Colonic mucosa (tissue), 4 donors: ENCODE measurements around the gene ENOPH1. TPM values are rescaled to one million over a fixed set of nuclear protein-coding genes. Genes with fewer than 3 reads are reported as not detected.
"Not testable (repeated sequence)": the region's sequence is repeated elsewhere in the genome, so short reads cannot be mapped to it uniquely, and the experiment has no call there.

Experiments used
- DNase-seq: peaks from one replicate; pipeline ENCODE4 v3.0.0-alpha.2; 2020
- H3K27ac ChIP-seq: fragments of 200-600 bp; one replicate; pipeline ENCODE4 v1.8.0; 2021
- H3K27me3 ChIP-seq: fragments of 200-600 bp; one replicate; pipeline ENCODE4 v1.8.0; 2021
- H3K36me3 ChIP-seq: fragments of 200-600 bp; one replicate; pipeline ENCODE4 v1.8.0; 2021
- H3K4me1 ChIP-seq: fragments of 200-600 bp; one replicate; pipeline ENCODE4 v1.8.0; 2021; ENCODE audit warnings: mild to moderate bottlenecking
- H3K4me3 ChIP-seq: fragments of 200-600 bp; one replicate; pipeline ENCODE4 v1.8.0; 2021
- H3K9ac ChIP-seq, 2 donors: one replicate each; pipeline ENCODE4 v1.7.0; 2013; ENCODE audit warnings: control low read depth in 2 of 2, low read depth in 2 of 2, low read length in 2 of 2
- H3K9me3 ChIP-seq: fragments of 200-600 bp; one replicate; pipeline ENCODE4 v1.8.0; 2021
- CTCF ChIP-seq: fragments of 200-600 bp; IDR thresholded peaks from one replicate; pipeline ENCODE4 v1.8.0; 2022; ENCODE audit warnings: antibody characterized with exemption, mild to moderate bottlenecking
- intact Hi-C: fragments of 100-400 bp; cut with DNase I; formaldehyde crosslinking; loops from one replicate; pipeline ENCODE4 v1.14.1; 2022
- total RNA-seq, 2 donors: library from RNA; stranded (reverse); fragmentation: NEBNext Ultra II Directional in 1 of 2; extraction: Animal tissue kit (Norgen Biotek cat#: 25700) in 1 of 2; gene quantifications; one replicate each; pipeline ENCODE4 v1.2.1, GENCODE V29; 2021
- donor health status: healthy.
- donor health status: DM: no; HTN: no; CAD: no.
- donor health status: DM: no; HTN: no; CAD: no.

ENOPH1 gene
- total RNA-seq, 2 donors from 2014 or later = 19.9 to 38.5 TPM

- no peak for TF ChIP-seq CTCF
- H3K36me3 ChIP-seq = no peaks in the 10 kb centered on the region
- DNase-seq = no peak
- intact Hi-C loops = no loop called here
- no peak overlapping the region for H3K27ac ChIP-seq
- no peaks in the 10 kb centered on the region for H3K27me3 ChIP-seq
- H3K9me3 ChIP-seq = no peaks in the 10 kb centered on the region
- H3K4me1 ChIP-seq = no peaks in the 10 kb centered on the region
- H3K4me3 ChIP-seq = no peak overlapping the region
- H3K9ac ChIP-seq = no peak overlapping the region
These were observed 28.1 kb upstream of the ENOPH1 start for GRCh38 chr4:82402196-82402775.

- no peaks in the 10 kb centered on the region for H3K36me3 ChIP-seq
- H3K27me3 ChIP-seq = no peaks in the 10 kb centered on the region
- TF ChIP-seq CTCF = no peak
- no peaks in the 10 kb centered on the region for H3K4me1 ChIP-seq
- no peak for DNase-seq
- no peak overlapping the region for H3K4me3 ChIP-seq
- H3K27ac ChIP-seq = no peak overlapping the region
- H3K9ac ChIP-seq = no peak overlapping the region
- no peaks in the 10 kb centered on the region for H3K9me3 ChIP-seq
- intact Hi-C loops = no loop called here
These were observed 26.7 kb upstream of the ENOPH1 start for GRCh38 chr4:82403725-82404124.

- H3K27me3 ChIP-seq, H3K36me3 ChIP-seq, intact Hi-C loops, H3K9ac ChIP-seq, H3K27ac ChIP-seq, H3K4me1 ChIP-seq, DNase-seq, H3K9me3 ChIP-seq, H3K4me3 ChIP-seq: not testable (repeated sequence)
These were observed 15.3 kb upstream of the ENOPH1 start for GRCh38 chr4:82415061-82415460.

GRCh38 chr4:82415922-82416365 lies 14.4 kb upstream of the ENOPH1 start:
- intact Hi-C loops = no loop called here
- no peak for TF ChIP-seq CTCF

GRCh38 chr4:82419451-82419850 lies 10.9 kb upstream of the ENOPH1 start:
- DNase-seq = no peak
- H3K27me3 ChIP-seq = no peaks in the 10 kb centered on the region
- no peaks in the 10 kb centered on the region for H3K9me3 ChIP-seq
- no peak for TF ChIP-seq CTCF
- no peaks in the 10 kb centered on the region for H3K36me3 ChIP-seq
- H3K9ac ChIP-seq = no peak overlapping the region
- H3K4me1 ChIP-seq = no peaks in the 10 kb centered on the region
- H3K27ac ChIP-seq = no peak overlapping the region
- intact Hi-C loops = no loop called here
- no peak overlapping the region for H3K4me3 ChIP-seq

More at GRCh38 chr4:82415922-82416365, 14.4 kb upstream of the ENOPH1 start:
- H3K9me3 ChIP-seq = no peaks in the 10 kb centered on the region
- DNase-seq = no peak
- no peaks in the 10 kb centered on the region for H3K27me3 ChIP-seq
- no peak overlapping the region for H3K27ac ChIP-seq
- H3K4me1 ChIP-seq = no peaks in the 10 kb centered on the region
- H3K36me3 ChIP-seq = no peaks in the 10 kb centered on the region
- H3K9ac ChIP-seq = no peak overlapping the region
- no peak overlapping the region for H3K4me3 ChIP-seq

- Histone ChIP-seq H3K9ac (no peak overlapping the region), H3K4me1 (no peaks in the 10 kb centered on the region), H3K27ac (no peak overlapping the region), H3K4me3 (no peak overlapping the region), H3K36me3 (peaks cover 6% of the 10 kb centered on the region), H3K27me3 (no peaks in the 10 kb centered on the region), H3K9me3 (no peaks in the 10 kb centered on the region)
- no peak for TF ChIP-seq CTCF
- intact Hi-C loops = no loop called here
- no peak for DNase-seq
These were observed 8.4 kb upstream of the ENOPH1 start for GRCh38 chr4:82421796-82422560.
